Inflammatory macrophage treated with lipopolysaccharide for 1 hour (primary cell): ENCODE data around the gene ARSA.
A peak's percentile ranks its signal among the peaks of the same experiment; 100 is the strongest.
"Not testable (repeated sequence)": the region's sequence is repeated elsewhere in the genome, so short reads cannot be mapped to it uniquely, and the experiment has no call there.

Experiments
- DNase-seq, 2 donors: peaks; one replicate each; pipeline ENCODE4 v3.0.0-alpha.2; 2020 to 2022

Gene ARSA

DNA sequence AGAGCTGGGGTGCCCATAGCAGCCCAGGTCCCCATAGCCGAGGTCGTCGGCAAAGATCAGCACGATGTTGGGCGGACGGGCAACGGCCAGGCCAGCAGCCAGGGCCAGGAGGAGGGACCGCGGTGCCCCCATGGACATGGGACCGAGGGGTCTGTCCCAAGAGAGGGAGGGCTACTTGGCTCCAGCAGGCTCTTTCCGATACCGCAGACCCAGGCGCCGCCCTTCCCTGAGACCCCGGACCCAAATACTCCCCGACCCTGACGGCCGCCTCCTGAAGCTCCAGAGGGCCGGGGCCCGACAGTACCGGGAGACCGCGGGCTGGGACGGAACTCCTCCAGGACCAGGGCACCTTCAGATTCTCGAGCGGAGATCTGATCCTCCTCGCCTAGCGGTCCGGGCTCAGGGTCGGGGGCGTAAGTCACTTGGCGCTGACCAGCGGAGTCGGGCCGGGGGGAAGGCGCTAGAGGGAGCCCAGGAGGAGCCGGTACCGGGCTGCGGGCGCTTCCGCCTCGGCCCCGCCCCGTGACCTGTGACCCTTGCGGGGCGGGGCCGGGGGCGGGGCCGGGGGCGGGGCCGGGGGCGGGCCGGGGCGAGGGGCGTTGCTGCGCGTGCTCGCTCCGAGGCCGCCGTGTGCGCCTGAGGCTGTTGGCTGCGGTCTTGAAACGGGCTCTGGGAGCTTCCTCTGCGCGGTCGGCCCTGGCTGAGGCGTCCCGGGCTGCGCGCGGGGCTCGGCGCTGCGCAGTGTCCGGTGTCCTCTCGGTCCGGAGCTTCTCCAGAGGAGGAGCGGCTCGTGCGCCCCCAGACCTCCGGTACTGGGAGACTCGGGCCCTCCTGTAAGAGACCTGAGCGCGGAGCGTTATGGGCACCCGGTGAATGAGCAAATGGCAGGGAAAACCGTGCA, at the start of gene ARSA:
TSS of gene ARSA (minus strand) at position 511 of the 901 bp plus-strand sequence. CDS start at position 138, 373 bp downstream.
- DNase-seq, result peak; percentile 70 to 78

DNA sequence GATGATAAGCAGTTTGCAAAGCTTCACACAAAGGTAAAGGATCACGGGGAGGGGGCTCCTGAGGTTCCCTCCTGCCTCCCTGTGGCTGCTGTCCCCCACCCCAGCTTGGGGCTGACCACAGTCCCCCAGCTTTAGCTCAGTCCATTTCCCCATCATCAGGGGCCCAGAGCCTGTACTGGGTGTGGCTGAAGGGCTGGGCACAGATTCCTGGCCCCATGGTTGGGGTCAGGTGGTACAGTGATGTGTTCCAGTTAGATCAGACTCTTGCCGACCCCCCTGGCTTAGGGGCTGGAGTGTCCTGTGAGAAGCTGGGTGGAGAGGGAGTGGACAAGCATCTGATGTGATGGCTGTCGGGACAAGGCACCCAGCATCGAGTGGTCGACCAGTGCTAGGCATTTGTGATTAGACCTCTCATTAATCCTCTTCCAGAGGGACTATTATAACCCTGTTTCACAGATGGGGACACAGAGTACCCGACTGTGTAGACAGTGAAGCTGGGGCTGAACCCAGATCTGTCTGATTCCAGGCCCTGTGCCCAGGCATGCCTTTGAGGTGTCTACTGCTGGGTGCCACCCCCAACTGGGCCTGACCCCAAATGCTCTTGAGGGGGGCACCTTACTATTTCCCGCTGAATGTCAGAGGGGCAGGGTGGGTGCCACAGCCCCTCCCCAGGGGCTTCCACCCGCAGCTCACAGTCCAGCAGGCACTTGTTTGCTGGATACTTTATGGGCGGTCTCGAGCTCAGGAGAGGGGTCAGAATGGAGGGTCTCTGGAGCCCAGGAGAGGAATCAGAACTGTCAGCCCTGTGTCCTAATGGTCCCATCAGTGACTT, 48.9 kb upstream of the ARSA start:
- DNase-seq, result no peak

DNA sequence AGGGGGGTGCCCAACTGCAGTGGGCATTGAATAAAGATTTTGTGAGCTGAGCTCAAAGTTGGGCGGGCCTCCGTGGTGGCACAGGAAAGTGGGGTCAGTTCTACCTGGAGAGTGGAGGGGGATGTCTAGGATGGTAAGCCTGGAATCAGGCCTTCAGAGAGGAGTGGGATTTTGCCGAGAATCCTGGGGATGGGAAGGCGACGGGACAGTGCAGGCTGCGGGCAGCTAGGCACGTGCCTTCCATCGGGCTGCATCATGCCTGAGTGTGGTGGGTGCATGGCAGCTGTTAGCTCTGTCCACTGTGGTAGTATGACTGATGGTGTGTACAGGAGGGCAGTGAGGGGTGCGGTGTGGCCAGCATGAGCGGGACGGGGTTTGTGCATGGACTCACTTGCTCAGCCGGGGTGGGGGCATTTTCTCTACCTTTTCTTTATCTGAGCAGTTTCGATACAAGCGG, 48.3 kb upstream of the ARSA start:
- DNase-seq, result no peak

DNA sequence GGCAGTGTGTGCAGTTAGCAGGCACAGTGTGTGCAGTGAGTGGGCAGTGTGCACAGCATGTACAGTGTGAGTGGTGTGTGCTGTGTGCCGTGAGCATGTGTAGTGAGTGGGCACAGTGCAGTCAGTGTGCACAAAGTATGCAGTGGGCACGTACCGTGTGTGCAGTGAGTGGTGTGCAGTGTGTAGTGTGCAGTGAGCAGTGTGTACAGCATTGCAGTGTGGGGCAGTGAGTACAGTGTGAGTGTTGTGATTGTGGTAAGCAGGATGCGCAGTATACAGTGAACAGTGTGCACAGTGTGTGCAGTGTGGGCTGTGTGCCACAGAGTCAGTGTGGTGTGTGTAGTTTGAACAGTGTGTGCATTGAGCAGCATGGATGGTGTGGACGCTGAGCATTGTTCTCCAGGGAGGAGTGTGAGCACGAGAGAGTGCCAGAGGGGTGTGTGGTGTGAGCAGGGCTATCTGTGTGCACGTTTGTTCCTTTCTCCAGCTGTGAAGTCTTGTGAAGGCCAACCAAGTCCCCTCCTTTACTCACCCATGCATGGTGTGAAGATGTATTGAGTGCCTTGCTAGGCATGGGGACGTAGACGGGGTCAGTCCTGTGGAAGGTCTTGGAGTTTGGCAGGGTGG, 47.7 kb upstream of the ARSA start:
- no peak for DNase-seq

DNA sequence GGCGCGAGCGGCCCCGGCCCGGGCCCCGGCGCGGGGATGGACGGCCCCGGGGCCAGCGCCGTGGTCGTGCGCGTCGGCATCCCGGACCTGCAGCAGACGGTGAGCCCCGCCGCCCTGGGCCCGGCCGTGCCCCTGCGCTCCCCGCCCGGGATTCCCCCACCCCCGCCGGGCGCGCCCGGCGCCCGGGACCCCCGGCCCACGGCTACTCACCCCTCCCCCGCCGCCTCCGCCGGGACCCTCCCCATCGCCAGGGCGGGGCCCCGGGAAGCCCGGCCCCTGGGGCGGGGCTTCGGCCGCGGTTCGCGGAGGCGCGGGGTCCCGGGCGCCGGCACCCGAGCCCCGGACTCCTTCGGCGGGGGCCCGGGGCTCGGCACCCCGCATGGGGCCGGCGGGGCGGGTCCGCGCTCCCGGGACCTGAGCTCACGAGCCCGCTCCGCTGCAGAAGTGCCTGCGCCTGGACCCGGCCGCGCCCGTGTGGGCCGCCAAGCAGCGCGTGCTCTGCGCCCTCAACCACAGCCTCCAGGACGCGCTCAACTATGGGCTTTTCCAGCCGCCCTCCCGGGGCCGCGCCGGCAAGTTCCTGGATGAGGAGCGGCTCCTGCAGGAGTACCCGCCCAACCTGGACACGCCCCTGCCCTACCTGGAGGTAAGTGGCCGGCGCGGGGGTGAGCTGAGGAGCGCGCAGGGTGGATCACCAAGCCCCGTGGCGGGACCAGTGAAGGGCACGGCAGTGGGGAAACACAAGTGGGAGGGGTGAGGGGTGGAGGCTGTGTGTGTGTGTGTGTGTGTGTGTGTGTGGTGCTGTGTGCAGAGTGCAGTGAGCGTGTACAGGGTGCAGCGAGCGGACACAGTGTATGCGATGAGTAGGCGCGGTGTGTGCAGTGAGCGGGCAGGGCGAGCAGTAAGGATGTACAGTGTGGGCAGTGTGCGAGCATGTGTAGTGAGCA, 46.9 kb upstream of the ARSA start:
- peak in 1 of 2 donors; percentile 35 for DNase-seq

DNA sequence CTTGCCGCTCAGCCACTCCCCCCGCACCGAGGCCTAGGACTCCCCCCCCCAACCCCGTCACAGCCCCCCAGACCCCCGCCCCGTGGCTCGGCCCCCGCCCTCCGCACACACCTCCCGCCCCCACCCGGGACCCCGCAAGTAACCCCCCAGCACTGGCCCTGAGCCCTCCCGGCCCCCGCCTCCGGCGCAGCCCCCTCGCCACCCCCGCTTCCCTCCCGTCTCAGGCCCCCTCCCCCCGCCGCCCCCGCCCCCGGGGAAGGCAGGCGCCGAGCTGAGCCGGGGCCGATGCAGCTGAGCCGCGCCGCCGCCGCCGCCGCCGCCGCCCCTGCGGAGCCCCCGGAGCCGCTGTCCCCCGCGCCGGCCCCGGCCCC, 46.2 kb upstream of the ARSA start:
- no peak for DNase-seq

DNA sequence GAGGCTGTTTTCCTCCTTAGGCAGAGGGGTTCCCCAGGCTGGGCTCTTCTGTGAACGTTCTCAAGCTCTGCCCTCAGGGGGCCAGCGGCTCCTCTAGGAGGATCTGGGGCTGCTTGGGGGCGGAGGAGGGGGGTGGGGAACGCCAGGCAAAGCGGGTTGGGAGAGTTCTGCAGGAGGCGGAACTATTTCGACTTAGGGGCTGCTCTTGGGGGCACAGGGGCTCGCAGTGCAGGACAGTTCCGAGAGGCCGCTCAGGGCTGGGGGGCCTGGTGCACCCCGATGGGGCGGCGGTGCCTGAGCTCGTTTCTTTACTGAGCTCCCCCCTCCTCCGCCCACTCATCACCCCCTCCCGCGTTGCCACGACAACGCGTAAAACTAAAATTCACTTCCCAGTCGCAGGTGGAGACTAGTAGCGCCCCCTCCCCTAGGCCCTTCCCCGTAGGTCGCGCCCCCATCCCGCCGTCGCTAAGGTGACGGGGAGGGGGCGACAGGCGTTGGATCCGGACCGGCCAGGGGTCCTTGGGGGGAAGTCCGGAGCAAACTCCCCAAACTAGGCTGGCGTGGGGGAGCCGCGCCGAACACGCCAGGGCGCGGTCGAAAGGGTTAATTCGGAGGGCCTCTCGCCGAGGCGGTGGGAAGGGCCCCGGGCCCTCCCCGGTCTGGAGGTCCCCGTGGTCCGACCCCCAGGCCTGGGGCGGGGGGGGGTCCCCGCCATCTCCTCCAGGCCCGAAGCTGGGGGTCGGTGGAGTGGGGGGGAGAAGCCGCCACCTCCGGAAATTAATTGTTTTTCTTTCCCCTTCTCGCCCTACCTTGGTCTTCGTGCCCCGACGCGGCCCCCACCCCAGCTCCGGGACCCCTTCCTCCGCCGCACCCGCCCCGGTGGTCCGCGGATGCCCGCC, 45.5 kb upstream of the ARSA start:
- no peak for DNase-seq

DNA sequence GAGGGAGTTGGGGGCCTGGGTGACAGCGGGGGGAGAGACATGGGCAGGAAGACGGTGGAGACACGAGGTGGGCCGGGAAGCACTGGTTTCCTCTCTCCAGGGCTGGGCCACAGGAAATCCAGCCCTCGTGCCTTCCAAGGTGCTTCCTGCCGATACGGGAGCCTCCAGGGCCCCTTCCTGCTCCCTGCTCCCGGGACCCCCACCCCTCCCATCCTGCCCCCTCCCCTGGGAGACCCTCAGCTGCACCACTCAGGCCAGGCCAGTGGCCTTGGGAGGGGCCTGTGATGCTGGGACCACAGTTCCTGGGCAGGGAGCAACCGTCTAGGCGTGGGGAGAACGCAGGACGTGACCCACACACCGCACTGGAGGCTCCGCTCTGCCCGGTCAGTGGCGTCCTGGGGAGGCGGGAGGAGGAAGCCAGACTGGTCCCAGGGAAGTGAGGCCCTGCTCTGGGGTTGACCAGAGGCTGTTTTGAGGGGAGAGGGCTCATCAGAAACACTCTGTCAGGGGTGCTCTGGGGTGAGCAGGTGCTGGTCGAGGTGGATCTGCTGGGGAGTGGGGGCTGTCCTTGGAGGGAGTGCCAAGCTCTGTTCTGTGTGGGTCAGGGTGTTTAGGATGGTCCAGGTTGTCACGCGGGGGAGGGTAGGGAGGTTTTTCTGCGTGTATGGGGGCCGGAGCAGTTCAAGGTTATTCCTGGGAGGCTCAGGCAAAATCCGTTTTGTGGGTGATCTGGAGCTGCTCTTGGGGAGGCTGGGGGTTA, 44.7 kb upstream of the ARSA start, which contains the start of gene SHANK3:
TSS of gene SHANK3 (plus strand) at position 353 of the 760 bp plus-strand sequence.
- no peak for DNase-seq

DNA sequence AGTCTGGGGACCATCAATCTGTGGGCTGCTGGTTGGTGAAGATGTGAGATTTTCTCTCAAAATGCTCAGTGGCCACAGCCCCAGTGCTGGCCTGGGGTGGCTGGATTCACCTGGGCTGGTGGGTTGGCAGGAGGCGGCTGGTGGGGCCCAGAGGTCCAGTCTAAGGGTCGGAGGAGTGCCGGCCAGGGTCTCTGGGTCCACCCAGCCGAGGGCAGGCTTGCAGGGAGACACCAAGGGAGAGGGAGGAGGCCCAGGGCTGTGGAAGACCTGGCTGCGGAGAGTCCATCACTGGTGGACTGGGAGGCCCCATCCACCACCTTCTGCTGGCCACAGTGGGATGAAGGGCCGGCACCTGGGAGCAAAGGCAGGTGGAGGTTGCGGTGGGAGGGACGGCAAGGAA, 44.1 kb upstream of the ARSA start:
- no peak for DNase-seq

DNA sequence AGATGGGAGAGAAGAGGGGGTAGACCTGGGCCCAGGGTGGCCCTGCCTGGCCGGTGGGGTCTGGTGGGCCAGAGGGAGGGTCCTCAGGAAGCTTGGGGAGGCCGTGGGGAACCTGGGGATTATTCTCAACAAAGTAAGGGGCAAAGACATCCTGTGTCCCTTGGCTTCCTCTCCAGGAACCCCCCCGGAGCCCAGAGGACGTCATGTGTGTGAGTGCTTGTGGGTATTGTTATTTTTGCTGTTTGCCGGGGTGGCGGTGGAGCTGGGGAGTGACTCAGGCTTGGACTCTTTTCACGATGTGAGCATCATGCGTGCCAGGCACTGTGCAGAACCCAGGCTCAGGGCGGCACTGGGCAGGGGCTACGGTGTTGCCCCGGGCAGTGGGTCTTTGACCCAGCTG, 43.7 kb upstream of the ARSA start:
- no peak for DNase-seq

DNA sequence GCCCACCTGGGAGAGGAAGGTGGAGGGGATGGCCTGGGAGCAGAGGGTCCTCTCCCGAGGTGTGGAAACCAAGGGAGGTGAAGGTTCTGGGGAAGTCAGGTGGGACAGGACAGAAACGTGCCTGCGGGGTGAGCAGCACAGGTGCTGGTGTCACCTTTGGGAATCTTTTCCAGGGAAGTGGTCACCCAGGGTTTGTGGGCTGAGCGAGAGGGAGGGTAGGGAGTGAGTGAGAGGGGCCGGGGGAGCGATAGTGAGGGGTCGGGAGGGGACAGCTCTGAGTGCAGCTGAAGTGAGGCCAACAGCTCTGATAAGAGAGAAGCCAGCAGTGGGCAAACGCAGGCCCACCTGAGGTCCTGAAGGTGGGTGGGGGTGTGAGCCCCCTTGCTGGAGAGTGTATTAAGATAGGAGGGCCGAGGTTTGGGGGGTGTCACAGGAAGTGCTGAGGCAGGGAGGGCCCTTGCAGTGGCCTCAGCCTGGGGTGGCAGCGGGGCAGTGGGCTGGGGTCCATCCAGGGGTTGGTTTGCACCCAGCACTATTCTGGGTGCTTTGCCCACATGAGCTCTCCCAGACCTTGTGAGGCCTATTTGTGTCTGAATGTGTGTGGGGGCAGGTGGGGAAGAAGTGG, 43.1 kb upstream of the ARSA start:
- no peak for DNase-seq

DNA sequence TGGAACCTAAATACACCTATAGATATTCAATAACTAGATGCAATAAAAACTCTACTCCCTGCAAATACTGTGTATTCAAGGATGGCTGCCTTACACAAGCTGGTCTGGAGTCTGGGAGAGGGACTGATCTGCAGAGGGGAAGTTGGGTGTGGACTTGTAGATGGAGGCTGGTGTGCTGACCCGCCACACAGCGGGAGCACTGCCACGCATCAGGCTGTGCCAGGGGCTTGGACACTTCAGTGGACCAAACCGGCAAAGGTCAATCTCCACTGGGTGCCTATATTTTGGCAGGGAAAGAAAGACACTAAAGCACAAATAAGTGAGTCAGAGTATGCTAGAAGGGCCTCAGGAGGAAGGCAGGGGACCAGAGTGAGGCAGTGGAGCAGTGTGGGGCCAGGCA, 42.6 kb upstream of the ARSA start:
- no peak for DNase-seq

DNA sequence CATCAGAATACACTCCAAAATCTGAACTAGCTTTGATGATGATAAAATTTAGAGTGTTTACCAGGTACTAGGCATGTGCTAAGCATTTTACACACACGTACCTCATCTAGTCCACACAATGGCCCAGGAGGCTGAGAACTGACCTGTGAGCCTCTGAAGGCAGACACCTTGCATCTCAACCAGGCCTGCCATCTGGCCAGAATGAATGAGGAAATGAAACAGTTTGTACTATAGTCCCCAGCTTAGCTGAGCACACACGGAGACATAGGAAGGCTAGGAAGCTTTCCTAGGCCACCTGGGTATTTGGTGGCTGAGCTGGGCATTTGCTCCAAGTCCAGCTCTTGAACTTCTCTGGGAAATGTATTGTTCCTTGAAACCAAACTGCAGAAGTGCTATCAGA, 37.8 kb upstream of the ARSA start:
- no peak for DNase-seq

DNA sequence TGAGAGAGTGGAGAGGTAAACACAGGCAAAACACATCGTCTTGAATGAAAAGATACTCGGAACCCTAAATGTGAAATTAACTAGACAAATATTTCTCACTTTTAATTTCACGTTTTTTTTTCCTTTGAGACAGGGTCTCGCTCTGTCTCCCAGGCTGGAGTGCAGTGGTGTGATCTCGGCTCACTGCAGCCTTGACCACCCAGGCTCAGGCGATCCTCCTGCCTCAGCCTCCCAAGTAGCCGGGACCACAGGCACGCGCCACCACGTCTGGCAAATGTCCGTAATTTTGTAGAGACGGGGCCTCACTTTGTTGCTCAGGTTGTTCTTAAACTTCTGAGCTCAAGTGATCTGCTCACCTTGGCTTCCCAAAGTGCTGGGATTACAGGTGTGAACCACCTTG, 37.3 kb upstream of the ARSA start:
- DNase-seq, result no peak

DNA sequence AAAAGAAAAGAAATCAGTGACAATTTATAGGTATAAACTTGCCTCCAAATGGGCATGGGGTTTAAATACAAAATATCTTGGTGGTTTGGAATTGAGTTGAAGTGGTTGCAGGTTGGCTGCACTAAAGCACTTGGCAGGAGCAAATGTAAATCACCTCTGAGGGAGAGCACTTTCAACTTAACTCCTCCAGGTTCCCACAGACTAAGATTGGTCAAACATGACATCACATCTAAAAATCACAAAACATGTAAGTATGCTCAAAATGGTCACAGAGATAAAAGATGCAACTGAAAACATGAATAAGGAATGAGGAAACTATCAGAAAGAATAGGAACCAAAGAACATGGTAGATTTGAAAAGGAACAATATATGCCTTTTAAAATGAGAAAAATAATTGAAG, 32.4 kb upstream of the ARSA start:
- peak in 1 of 2 donors; percentile 17 for DNase-seq

DNA sequence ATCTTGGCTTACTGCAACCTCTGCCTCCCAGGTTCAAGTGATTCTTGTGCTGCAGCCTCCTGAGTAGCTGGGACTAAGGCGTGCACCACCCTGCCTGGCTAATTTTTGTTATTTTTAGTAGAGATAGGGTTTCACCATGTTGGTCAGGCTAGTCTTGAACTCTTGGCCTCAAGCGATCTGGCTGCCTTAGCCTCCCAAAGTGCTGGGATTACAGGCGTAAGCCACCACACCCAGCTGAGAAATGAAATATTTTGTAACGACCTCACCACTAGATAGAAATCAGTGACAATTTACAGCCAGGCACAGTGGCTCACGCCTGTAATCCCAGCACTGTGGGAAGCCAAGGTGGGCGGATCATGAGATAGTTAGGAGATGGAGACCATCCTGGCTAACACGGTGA, 31.8 kb upstream of the ARSA start:
- not testable (repeated sequence) for DNase-seq

DNA sequence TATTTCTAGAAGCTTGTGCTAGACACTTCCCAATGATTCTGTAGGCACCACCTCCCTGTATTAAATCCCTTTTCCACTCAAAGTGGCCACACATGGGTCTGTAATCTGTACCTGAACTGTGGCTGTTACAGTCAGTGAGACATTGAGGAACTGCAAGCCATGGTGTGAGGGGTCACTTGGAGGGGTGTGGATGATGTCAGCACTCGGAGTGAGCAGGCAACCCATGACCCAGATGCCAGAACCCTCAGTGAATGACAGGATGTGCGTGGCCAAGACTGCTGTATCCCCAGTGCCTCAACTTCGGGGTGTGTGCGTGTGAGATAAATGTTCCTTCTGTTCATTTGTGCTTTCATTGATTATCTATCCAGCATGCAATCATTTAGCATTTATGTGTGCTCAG, 30.0 kb upstream of the ARSA start:
- DNase-seq, result peak in 1 of 2 donors; percentile 25

DNA sequence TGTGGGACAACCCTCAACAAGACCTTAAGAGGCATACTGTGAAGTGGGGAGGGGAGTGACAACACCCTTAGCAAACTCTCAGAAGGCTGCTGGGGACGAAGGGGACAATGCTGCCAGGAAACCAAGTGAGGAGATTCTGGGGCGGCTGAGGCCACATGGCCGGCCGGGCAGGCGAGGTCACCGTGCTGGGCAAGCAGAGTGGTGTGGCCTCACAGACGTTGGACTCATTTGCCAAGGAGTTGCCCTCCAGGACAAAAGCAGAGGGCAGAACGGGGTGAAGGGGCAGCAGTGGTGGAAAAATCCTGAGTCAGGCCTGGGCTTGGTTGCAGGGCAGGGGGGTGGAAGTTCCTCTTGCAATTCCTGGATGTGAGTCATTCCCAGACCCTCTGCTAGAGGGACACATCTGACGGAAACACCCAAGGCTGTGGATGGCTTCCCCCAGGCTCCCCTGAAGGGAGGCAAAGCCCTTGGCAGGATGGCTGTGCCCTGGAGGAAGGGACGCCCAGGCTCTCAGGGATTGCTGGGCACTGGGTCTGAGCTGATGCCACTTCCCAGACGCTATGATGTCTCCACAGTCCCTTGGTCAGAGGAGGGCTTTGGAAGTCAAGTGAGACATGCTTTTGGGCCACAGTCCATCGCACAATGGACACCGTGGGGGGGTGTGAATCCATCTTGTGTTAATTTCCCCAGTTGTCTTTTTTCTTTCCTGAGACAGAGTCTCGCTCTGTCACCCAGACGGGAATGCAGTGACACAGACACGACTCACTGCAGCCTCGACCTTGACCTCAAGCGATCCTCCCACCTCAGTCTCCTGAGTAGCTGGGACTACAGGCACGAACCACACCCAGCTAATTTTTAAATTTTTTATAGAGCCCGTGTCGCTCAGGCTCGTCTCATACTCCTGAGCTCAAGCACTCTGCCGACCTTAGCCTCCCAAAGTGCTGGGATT, 28.4 kb upstream of the ARSA start:
- peak; percentile 11 to 58 for DNase-seq

DNA sequence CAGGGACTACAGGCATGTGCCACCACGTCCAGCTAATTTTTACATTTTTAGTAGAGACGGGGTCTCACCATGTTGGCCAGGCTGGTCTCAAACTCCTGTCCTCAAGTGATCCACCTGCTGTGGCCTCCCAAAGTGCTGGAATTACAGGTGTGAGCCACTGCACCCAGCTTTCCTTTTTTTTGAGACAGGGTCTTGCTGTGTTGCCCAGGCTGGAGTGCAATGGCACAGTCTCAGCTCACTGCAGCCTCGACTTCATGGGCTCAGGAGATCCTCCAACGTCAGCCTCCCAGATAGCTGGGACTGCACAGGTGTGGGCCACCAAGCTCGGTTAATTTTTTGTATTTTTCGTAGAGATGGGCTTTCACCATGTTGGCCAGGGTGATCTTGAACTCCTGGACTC, 26.7 kb upstream of the ARSA start:
- DNase-seq, result not testable (repeated sequence)
